ENCODE measurements around the gene ACVR2A.
A peak's percentile ranks its signal among the peaks of the same experiment; 100 is the strongest.

The ACVR2A gene

GRCh38 chr2:147844697-147845410, at the start of gene ACVR2A:
Gene ACVR2A (plus strand): TSS chr2:147845029. CDS start chr2:147845153, 124 bp downstream.
- DNase-seq = no peak

GRCh38 chr2:147800316-147800715, 44.5 kb upstream of the ACVR2A start:
- DNase-seq = no peak

- no peak for DNase-seq
These were observed 38.0 kb upstream of the ACVR2A start for GRCh38 chr2:147806846-147807245.

- no peak for DNase-seq
These were observed 36.3 kb upstream of the ACVR2A start for GRCh38 chr2:147808520-147808919.

GRCh38 chr2:147810883-147811765, 33.7 kb upstream of the ACVR2A start:
- no peak for DNase-seq

- DNase-seq = no peak
These were observed 26.1 kb upstream of the ACVR2A start for GRCh38 chr2:147818741-147819140.

- DNase-seq = no peak
These were observed 20.2 kb upstream of the ACVR2A start for GRCh38 chr2:147824620-147825019.

- DNase-seq = no peak
These were observed 18.3 kb upstream of the ACVR2A start for GRCh38 chr2:147826278-147827087.

- DNase-seq = no peak
These were observed 17.8 kb upstream of the ACVR2A start for GRCh38 chr2:147827088-147827375.

- DNase-seq = no peak
These were observed 15.7 kb upstream of the ACVR2A start for GRCh38 chr2:147829106-147829505.

GRCh38 chr2:147836099-147836498, 8.7 kb upstream of the ACVR2A start:
- DNase-seq = no peak

- DNase-seq = no peak
These were observed 1.4 kb upstream of the ACVR2A start for GRCh38 chr2:147843391-147843863.

- DNase-seq = peak; percentile 79
These were observed 749 bp upstream of the ACVR2A start for GRCh38 chr2:147843864-147844696.

GRCh38 chr2:147845411-147845971, 662 bp downstream of the ACVR2A start:
- no peak for DNase-seq

GRCh38 chr2:147846412-147847081, 1.7 kb downstream of the ACVR2A start:
- DNase-seq = no peak

- DNase-seq = no peak
These were observed 3.0 kb downstream of the ACVR2A start for GRCh38 chr2:147847746-147848391.

- no peak for DNase-seq
These were observed 6.0 kb downstream of the ACVR2A start for GRCh38 chr2:147850838-147851237.

- DNase-seq = no peak
These were observed 6.6 kb downstream of the ACVR2A start for GRCh38 chr2:147851244-147851930.

- DNase-seq = no peak
These were observed 9.8 kb downstream of the ACVR2A start for GRCh38 chr2:147854557-147855134.

GRCh38 chr2:147855316-147855715, 10.5 kb downstream of the ACVR2A start:
- DNase-seq = no peak
